GM10266 (cell line): ENCODE data around the gene OOSP4A.

ENCODE experiments used
- DNase-seq: peaks from one replicate; pipeline ENCODE4 v3.0.0; 2012; ENCODE audit errors: extremely low spot score
- CTCF ChIP-seq: IDR thresholded peaks from 2 replicates; pipeline ENCODE4 v1.5.1; 2012; ENCODE audit warnings: mild to moderate bottlenecking, low read depth; ENCODE audit not compliant: control insufficient read depth, insufficient read depth; ENCODE audit errors: missing control alignments

The OOSP4A gene

GRCh38 chr11:59939482-59939881 is 24.4 kb upstream of the OOSP4A start:
- DNase-seq, result no peak
- no peak for TF ChIP-seq CTCF

- TF ChIP-seq CTCF, result no peak
Measured at GRCh38 chr11:59941091-59941490, 22.7 kb upstream of the OOSP4A start.

GRCh38 chr11:59943997-59944714 is 19.7 kb upstream of the OOSP4A start:
- DNase-seq, result no peak

More at GRCh38 chr11:59941091-59941490, 22.7 kb upstream of the OOSP4A start:
- DNase-seq, result no peak

GRCh38 chr11:59944720-59945119 is 19.1 kb upstream of the OOSP4A start:
- no peak for TF ChIP-seq CTCF
- DNase-seq, result no peak

More at GRCh38 chr11:59943997-59944714, 19.7 kb upstream of the OOSP4A start:
- no peak for TF ChIP-seq CTCF

- no peak for DNase-seq
Measured at GRCh38 chr11:59953463-59954218, 10.2 kb upstream of the OOSP4A start.

GRCh38 chr11:59954219-59954847 is 9.5 kb upstream of the OOSP4A start:
- DNase-seq, result no peak
- no peak for TF ChIP-seq CTCF

More at GRCh38 chr11:59953463-59954218, 10.2 kb upstream of the OOSP4A start:
- TF ChIP-seq CTCF, result no peak

GRCh38 chr11:59957094-59957493 is 6.7 kb upstream of the OOSP4A start:
- no peak for TF ChIP-seq CTCF
- no peak for DNase-seq
